ENCODE results near the gene CBLN1. TPM values are rescaled to one million over a fixed set of nuclear protein-coding genes. Genes with fewer than 3 reads are reported as not detected.

The CBLN1 gene
- total and polyA plus RNA-seq, 9 of the 15 experiments (the other 6 are each of a cell fraction or from before 2014, with no cell fraction given), result not detected

DNA sequence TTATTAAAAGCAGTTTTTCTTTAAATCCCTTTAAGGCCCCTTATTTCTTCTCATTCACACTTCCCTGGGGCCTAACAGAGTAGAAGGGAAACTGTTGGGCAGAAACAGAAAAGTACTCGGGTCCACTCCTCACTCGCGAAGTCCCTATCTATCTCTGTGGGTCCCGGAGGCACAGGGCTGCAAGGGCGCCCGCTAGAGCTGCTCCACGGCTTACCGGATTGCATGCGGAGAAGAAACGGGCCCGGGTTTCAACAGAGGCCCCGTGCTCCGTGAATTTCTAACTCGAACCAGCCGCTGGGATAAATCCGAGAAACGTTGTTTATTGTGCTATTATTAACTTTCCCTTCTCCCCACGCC is 4.3 kb downstream of the CBLN1 start:
- DNase-seq (ENCODE audit: extremely low read depth in 1 of 4, low spot score in 3 of 4) (no peak), ATAC-seq (no peak), FAIRE-seq (no peak)
- H3K9ac ChIP-seq (ENCODE audit: insufficient read depth in 1 of 2, low read depth in 2 of 2, low read length in 2 of 2), result no peak overlapping the region
- CTCF ChIA-PET (ENCODE audit: low intra/inter-chr PET ratio), result no interaction called here
- no TSS peak for BruUV-seq (replicated peaks)
- no peaks in the 10 kb centered on the region for H4K20me1 ChIP-seq (replicated peaks; ENCODE audit: control insufficient read depth, insufficient read depth, low read length)
- H3K27me3 ChIP-seq (ENCODE audit: control insufficient read depth in 2 of 2, insufficient read depth in 2 of 2, low read length in 2 of 2), result peaks cover 24 to 70% of the 10 kb centered on the region in 2 experiments
- intact Hi-C loops (cut with micrococcal nuclease), result no loop called here
- WGBS (ENCODE audit: insufficient coverage, low coverage, missing lambda C conversion rate), result 4% methylated on average over 17 of the region's 18 CpGs
- no peaks in the 10 kb centered on the region for H3K36me3 ChIP-seq (ENCODE audit: control insufficient read depth, insufficient read depth, low read length)
- no peak overlapping the region for H3K4me2 ChIP-seq (ENCODE audit: insufficient read depth, low read length)
- in situ Hi-C loops (cut with MboI), result no loop called here
- no peak overlapping the region for H3K27ac ChIP-seq (ENCODE audit: extremely low read depth, low read depth, low read length)
- H3K9me1 ChIP-seq (ENCODE audit: control insufficient read depth, insufficient read depth, low read length), result no peaks in the 10 kb centered on the region
- no peak overlapping the region for H2AFZ ChIP-seq (ENCODE audit: low read depth, low read length)
- H3K4me3 ChIP-seq, result no peak overlapping the region
- no peaks in the 10 kb centered on the region for H3K79me2 ChIP-seq (ENCODE audit: control insufficient read depth, insufficient read depth, low read length)
- H3K4me1 ChIP-seq (replicated peaks in 1 of 2; ENCODE audit: control insufficient read depth in 2 of 2, insufficient read depth in 2 of 2, low read length in 2 of 2), result peaks cover 0 to 9% of the 10 kb centered on the region in 2 experiments; a peak in 3 of 5 replicates
- no peaks in the 10 kb centered on the region for H3K9me3 ChIP-seq (replicated peaks; ENCODE audit: control insufficient read depth, insufficient read depth, low read depth, low read length)
- POLR2A ChIA-PET, result no interaction called here
- TF ChIP-seq, protein P1, sequence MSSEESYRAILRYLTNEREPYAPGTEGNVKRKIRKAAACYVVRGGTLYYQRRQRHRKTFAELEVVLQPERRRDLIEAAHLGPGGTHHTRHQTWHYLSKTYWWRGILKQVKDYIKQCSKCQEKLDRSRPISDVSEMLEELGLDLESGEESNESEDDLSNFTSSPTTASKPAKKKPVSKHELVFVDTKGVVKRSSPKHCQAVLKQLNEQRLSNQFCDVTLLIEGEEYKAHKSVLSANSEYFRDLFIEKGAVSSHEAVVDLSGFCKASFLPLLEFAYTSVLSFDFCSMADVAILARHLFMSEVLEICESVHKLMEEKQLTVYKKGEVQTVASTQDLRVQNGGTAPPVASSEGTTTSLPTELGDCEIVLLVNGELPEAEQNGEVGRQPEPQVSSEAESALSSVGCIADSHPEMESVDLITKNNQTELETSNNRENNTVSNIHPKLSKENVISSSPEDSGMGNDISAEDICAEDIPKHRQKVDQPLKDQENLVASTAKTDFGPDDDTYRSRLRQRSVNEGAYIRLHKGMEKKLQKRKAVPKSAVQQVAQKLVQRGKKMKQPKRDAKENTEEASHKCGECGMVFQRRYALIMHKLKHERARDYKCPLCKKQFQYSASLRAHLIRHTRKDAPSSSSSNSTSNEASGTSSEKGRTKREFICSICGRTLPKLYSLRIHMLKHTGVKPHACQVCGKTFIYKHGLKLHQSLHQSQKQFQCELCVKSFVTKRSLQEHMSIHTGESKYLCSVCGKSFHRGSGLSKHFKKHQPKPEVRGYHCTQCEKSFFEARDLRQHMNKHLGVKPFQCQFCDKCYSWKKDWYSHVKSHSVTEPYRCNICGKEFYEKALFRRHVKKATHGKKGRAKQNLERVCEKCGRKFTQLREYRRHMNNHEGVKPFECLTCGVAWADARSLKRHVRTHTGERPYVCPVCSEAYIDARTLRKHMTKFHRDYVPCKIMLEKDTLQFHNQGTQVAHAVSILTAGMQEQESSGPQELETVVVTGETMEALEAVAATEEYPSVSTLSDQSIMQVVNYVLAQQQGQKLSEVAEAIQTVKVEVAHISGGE (CRISPR knock-in tag; IDR thresholded peaks at IDR 0.05), result no peak
- TF ChIP-seq ESRRA (IDR thresholded peaks at IDR 0.05; ENCODE audit: borderline replicate concordance, low read depth) (no peak), ZFX (CRISPR knock-in tag; IDR thresholded peaks at IDR 0.05) (no peak), TBP (optimal IDR thresholded peaks at IDR 0.05; ENCODE audit: low read depth, low read length) (no peak), ZSCAN29 (IDR thresholded peaks at IDR 0.05) (no peak), KDM2B (CRISPR knock-in tag; IDR thresholded peaks at IDR 0.05) (no peak), ADNP (tag; IDR thresholded peaks at IDR 0.05) (no peak), ERF (CRISPR knock-in tag; IDR thresholded peaks at IDR 0.05) (no peak), CBX8 (IDR thresholded peaks at IDR 0.05; ENCODE audit: borderline replicate concordance, extremely low read depth, low read depth, low read length, poor library complexity, severe bottlenecking) (no peak), CEBPB (tag; IDR thresholded peaks at IDR 0.05) (no peak), JUN (IDR thresholded peaks at IDR 0.05; ENCODE audit: borderline replicate concordance, low read depth, low read length) (no peak), JUN (CRISPR knock-in tag; IDR thresholded peaks at IDR 0.05; ENCODE audit: borderline replicate concordance) (no peak), RBM34 (IDR thresholded peaks at IDR 0.05; ENCODE audit: borderline replicate concordance, insufficient read depth, low read length) (no peak), CEBPG (CRISPR knock-in tag; IDR thresholded peaks at IDR 0.05) (no peak), CEBPG (tag; conservative IDR thresholded peaks at IDR 0.05 in 1 of 2, IDR thresholded peaks at IDR 0.05 in 1 of 2) (no peak), EHMT2 (IDR thresholded peaks at IDR 0.05) (no peak), POU5F1 (IDR thresholded peaks at IDR 0.05; ENCODE audit: borderline replicate concordance, low read depth, low read length, partially characterized antibody) (no peak), ZNF41 (CRISPR knock-in tag; conservative IDR thresholded peaks at IDR 0.05) (no peak)
- TF ChIP-seq, protein P2, sequence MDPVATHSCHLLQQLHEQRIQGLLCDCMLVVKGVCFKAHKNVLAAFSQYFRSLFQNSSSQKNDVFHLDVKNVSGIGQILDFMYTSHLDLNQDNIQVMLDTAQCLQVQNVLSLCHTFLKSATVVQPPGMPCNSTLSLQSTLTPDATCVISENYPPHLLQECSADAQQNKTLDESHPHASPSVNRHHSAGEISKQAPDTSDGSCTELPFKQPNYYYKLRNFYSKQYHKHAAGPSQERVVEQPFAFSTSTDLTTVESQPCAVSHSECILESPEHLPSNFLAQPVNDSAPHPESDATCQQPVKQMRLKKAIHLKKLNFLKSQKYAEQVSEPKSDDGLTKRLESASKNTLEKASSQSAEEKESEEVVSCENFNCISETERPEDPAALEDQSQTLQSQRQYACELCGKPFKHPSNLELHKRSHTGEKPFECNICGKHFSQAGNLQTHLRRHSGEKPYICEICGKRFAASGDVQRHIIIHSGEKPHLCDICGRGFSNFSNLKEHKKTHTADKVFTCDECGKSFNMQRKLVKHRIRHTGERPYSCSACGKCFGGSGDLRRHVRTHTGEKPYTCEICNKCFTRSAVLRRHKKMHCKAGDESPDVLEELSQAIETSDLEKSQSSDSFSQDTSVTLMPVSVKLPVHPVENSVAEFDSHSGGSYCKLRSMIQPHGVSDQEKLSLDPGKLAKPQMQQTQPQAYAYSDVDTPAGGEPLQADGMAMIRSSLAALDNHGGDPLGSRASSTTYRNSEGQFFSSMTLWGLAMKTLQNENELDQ (CRISPR knock-in tag; IDR thresholded peaks at IDR 0.05; ENCODE audit: borderline replicate concordance), result no peak
